Activated CD4-positive, alpha-beta T cell treated with anti-CD3 and anti-CD28 coated beads, Interleukin-2, amount 10 ng/mL, durations not matched to agents 24 days and 14 days (primary cell): ENCODE data around the gene GMEB2. TPM values are rescaled to one million over a fixed set of nuclear protein-coding genes. Genes with fewer than 3 reads are reported as not detected.
"Not testable (repeated sequence)": the region's sequence is repeated elsewhere in the genome, so short reads cannot be mapped to it uniquely, and the experiment has no call there.

Experiments used
- DNase-seq: peaks from one replicate; pipeline ENCODE4 v3.0.0; 2022
- H3K27ac Mint-ChIP-seq: one replicate; pipeline ENCODE4 v1.8.0; 2022; ENCODE audit warnings: mild to moderate bottlenecking, mixed read lengths
- H3K27me3 Mint-ChIP-seq: one replicate; pipeline ENCODE4 v1.8.0; 2022; ENCODE audit warnings: mixed read lengths
- H3K36me3 Mint-ChIP-seq: one replicate; pipeline ENCODE4 v1.8.0; 2022; ENCODE audit warnings: low read depth, mild to moderate bottlenecking, mixed read lengths
- H3K4me1 Mint-ChIP-seq: one replicate; pipeline ENCODE4 v1.8.0; 2021; ENCODE audit warnings: mixed read lengths
- H3K4me3 Mint-ChIP-seq: one replicate; pipeline ENCODE4 v1.8.0; 2022; ENCODE audit warnings: mild to moderate bottlenecking, moderate library complexity, mixed read lengths
- H3K9me3 Mint-ChIP-seq: one replicate; pipeline ENCODE4 v1.8.0; 2021; ENCODE audit warnings: mixed read lengths
- intact Hi-C: fragments of 100-400 bp; cut with micrococcal nuclease; formaldehyde crosslinking; loops from one replicate; pipeline ENCODE4 v1.15.1; 2023
- total RNA-seq: library from RNA; stranded (reverse); gene quantifications from 2 replicates; pipeline ENCODE4 v1.2.3, GENCODE V29; 2022

Gene GMEB2
- 13.9 and 14.1 TPM in 2 replicates for total RNA-seq

GRCh38 chr20:63626424-63627128 lies at the start of gene GMEB2:
GMEB2 (minus strand) TSS chr20:63627101; CDS start chr20:63619397, 7,704 bp downstream.
- peak within 1 kb of the TSS; percentile 99 for H3K27ac Mint-ChIP-seq
- no peaks in the 10 kb centered on the region for H3K27me3 Mint-ChIP-seq
- H3K9me3 Mint-ChIP-seq = no peaks in the 10 kb centered on the region
- H3K4me1 Mint-ChIP-seq = peaks cover 21% of the 10 kb centered on the region
- intact Hi-C loops = loop anchor here (1.0 to 10.0 kb wide), 8 partner anchors 9 to 438 kb away; partner anchors contain the start of genes HELZ2, PRPF6, PTK6 and STMN3
- peak; percentile 92 for DNase-seq
- peaks cover 23% of the 10 kb centered on the region for H3K36me3 Mint-ChIP-seq
- peak within 1 kb of the TSS; percentile 97 for H3K4me3 Mint-ChIP-seq

GRCh38 chr20:63675681-63676368 lies 48.9 kb upstream of the GMEB2 start:
- H3K9me3 Mint-ChIP-seq = no peaks in the 10 kb centered on the region
- DNase-seq = no peak
- H3K4me3 Mint-ChIP-seq = no peak overlapping the region
- peaks cover 30% of the 10 kb centered on the region for H3K36me3 Mint-ChIP-seq
- H3K4me1 Mint-ChIP-seq = no peaks in the 10 kb centered on the region
- intact Hi-C loops = no loop called here
- H3K27me3 Mint-ChIP-seq = no peaks in the 10 kb centered on the region
- H3K27ac Mint-ChIP-seq = no peak overlapping the region

GRCh38 chr20:63673951-63674350 lies 47.0 kb upstream of the GMEB2 start:
- Mint-ChIP-seq H3K27me3 (no peaks in the 10 kb centered on the region), H3K4me1 (no peaks in the 10 kb centered on the region), H3K9me3 (no peaks in the 10 kb centered on the region), H3K36me3 (peaks cover 31% of the 10 kb centered on the region), H3K4me3 (no peak overlapping the region), H3K27ac (no peak overlapping the region)
- intact Hi-C loops = no loop called here
- no peak for DNase-seq

- Mint-ChIP-seq H3K4me1 (no peaks in the 10 kb centered on the region), H3K36me3 (peaks cover 28% of the 10 kb centered on the region), H3K9me3 (no peaks in the 10 kb centered on the region), H3K27ac (no peak overlapping the region), H3K4me3 (no peak overlapping the region), H3K27me3 (no peaks in the 10 kb centered on the region)
- intact Hi-C loops = no loop called here
- DNase-seq = no peak
Observed at GRCh38 chr20:63672666-63673065, 45.8 kb upstream of the GMEB2 start.

- H3K9me3 Mint-ChIP-seq, intact Hi-C loops, H3K4me3 Mint-ChIP-seq, H3K27me3 Mint-ChIP-seq, DNase-seq, H3K4me1 Mint-ChIP-seq, H3K27ac Mint-ChIP-seq: not testable (repeated sequence)
- peaks cover 28% of the 10 kb centered on the region for H3K36me3 Mint-ChIP-seq
Observed at GRCh38 chr20:63671695-63672094, 44.8 kb upstream of the GMEB2 start.

GRCh38 chr20:63668351-63668750 lies 41.5 kb upstream of the GMEB2 start:
- DNase-seq = no peak
- Mint-ChIP-seq H3K4me1 (no peaks in the 10 kb centered on the region), H3K27ac (no peak overlapping the region), H3K4me3 (no peak overlapping the region), H3K36me3 (peaks cover 24% of the 10 kb centered on the region), H3K27me3 (no peaks in the 10 kb centered on the region), H3K9me3 (no peaks in the 10 kb centered on the region)
- intact Hi-C loops = no loop called here

- Mint-ChIP-seq H3K4me1 (no peaks in the 10 kb centered on the region), H3K27me3 (no peaks in the 10 kb centered on the region), H3K36me3 (peaks cover 24% of the 10 kb centered on the region), H3K27ac (no peak overlapping the region), H3K4me3 (no peak overlapping the region), H3K9me3 (no peaks in the 10 kb centered on the region)
- DNase-seq = no peak
- intact Hi-C loops = no loop called here
Observed at GRCh38 chr20:63667858-63668257, 41.0 kb upstream of the GMEB2 start.

GRCh38 chr20:63665708-63666107 lies 38.8 kb upstream of the GMEB2 start:
- no peaks in the 10 kb centered on the region for H3K9me3 Mint-ChIP-seq
- peaks cover 23% of the 10 kb centered on the region for H3K36me3 Mint-ChIP-seq
- no peak overlapping the region for H3K27ac Mint-ChIP-seq
- H3K4me1 Mint-ChIP-seq = no peaks in the 10 kb centered on the region
- H3K4me3 Mint-ChIP-seq = no peak overlapping the region
- intact Hi-C loops = no loop called here
- DNase-seq = no peak
- H3K27me3 Mint-ChIP-seq = no peaks in the 10 kb centered on the region

GRCh38 chr20:63664861-63665594 lies 38.1 kb upstream of the GMEB2 start:
- intact Hi-C loops = no loop called here
- no peak overlapping the region for H3K4me3 Mint-ChIP-seq
- no peak for DNase-seq
- H3K36me3 Mint-ChIP-seq = peaks cover 22% of the 10 kb centered on the region
- H3K9me3 Mint-ChIP-seq = no peaks in the 10 kb centered on the region
- H3K27ac Mint-ChIP-seq = no peak overlapping the region
- peaks cover 5% of the 10 kb centered on the region for H3K4me1 Mint-ChIP-seq
- no peaks in the 10 kb centered on the region for H3K27me3 Mint-ChIP-seq

GRCh38 chr20:63664143-63664851 lies 37.4 kb upstream of the GMEB2 start:
- peaks cover 22% of the 10 kb centered on the region for H3K36me3 Mint-ChIP-seq
- no peak overlapping the region for H3K4me3 Mint-ChIP-seq
- H3K27ac Mint-ChIP-seq = no peak overlapping the region
- no peak for DNase-seq
- peaks cover 12% of the 10 kb centered on the region for H3K4me1 Mint-ChIP-seq
- intact Hi-C loops = no loop called here
- no peaks in the 10 kb centered on the region for H3K27me3 Mint-ChIP-seq
- H3K9me3 Mint-ChIP-seq = no peaks in the 10 kb centered on the region

- intact Hi-C loops = no loop called here
- Mint-ChIP-seq H3K27ac (no peak overlapping the region), H3K36me3 (peaks cover 22% of the 10 kb centered on the region), H3K9me3 (no peaks in the 10 kb centered on the region), H3K27me3 (no peaks in the 10 kb centered on the region), H3K4me3 (no peak overlapping the region), H3K4me1 (peaks cover 17% of the 10 kb centered on the region)
- DNase-seq = no peak
Observed at GRCh38 chr20:63663332-63664066, 36.6 kb upstream of the GMEB2 start.

- Mint-ChIP-seq H3K4me3 (no peak overlapping the region), H3K36me3 (peaks cover 19% of the 10 kb centered on the region), H3K4me1 (peaks cover 20% of the 10 kb centered on the region), H3K27ac (no peak overlapping the region), H3K27me3 (no peaks in the 10 kb centered on the region), H3K9me3 (no peaks in the 10 kb centered on the region)
- intact Hi-C loops = no loop called here
- no peak for DNase-seq
Observed at GRCh38 chr20:63662813-63663189, 35.9 kb upstream of the GMEB2 start.
